B cell (primary cell): ENCODE measurements around the gene CDKN3. TPM values are rescaled to one million over a fixed set of nuclear protein-coding genes. Genes with fewer than 3 reads are reported as not detected.

Experiments
- ATAC-seq: fragments of 200-7000 bp; cut with Tn5 transposase; one replicate; pipeline ENCODE4 v1.10.0; 2021; ENCODE audit warnings: low read depth, mild to moderate bottlenecking, moderate number of reproducible peaks, moderate library complexity
- CTCF ChIA-PET: fragments of 350-600 bp; sonication (Branson Sonifier 250); formaldehyde crosslinking; loops from one replicate; lab custom pipeline; 2021; ENCODE audit warnings: antibody characterized with exemption, inconsistent platforms; lab: Charles Lee
- POLR2A ChIA-PET: fragments of 350-600 bp; sonication (Branson Sonifier 250); formaldehyde crosslinking; loops from one replicate; lab custom pipeline; 2021; ENCODE audit warnings: antibody characterized with exemption; lab: Charles Lee
- DNase-seq: peaks from one replicate; pipeline ENCODE4 v3.0.0; 2013
- H2AFZ ChIP-seq: 2 replicates; pipeline ENCODE4 v1.6.1; 2012; ENCODE audit warnings: mild to moderate bottlenecking, low read depth, low read length; ENCODE audit not compliant: insufficient read depth, poor library complexity, severe bottlenecking
- H3K27ac ChIP-seq, 2 donors: 1 replicate in 1 of 2; 2 replicates in 1 of 2; pipeline ENCODE4 v1.5.1; 2012 to 2013; ENCODE audit warnings: low read length in 2 of 2, mild to moderate bottlenecking in 2 of 2, moderate library complexity in 1 of 2
- H3K27me3 ChIP-seq, 4 experiments: fragments of 200-600 bp in 1 of 4; sonication (generic) in 1 of 4; replicated peaks in 1 of 4; 1 replicate in 2 of 4; 2 replicates in 2 of 4; pipeline versions ENCODE4 v1.6.1 to v1.7.0; 2013 to 2016; ENCODE audit warnings: low read length in 3 of 4, mild to moderate bottlenecking in 2 of 4, mixed read lengths in 1 of 4, moderate library complexity in 1 of 4; ENCODE audit not compliant: insufficient read depth in 4 of 4, control insufficient read depth in 3 of 4; ENCODE audit errors: control extremely low read depth in 1 of 4
- H3K36me3 ChIP-seq, 2 experiments: replicated peaks in 1 of 2; 1 replicate in 1 of 2; 2 replicates in 1 of 2; pipeline versions ENCODE4 v1.6.1 to v1.7.1; 2013; ENCODE audit warnings: low read length in 1 of 2; ENCODE audit not compliant: insufficient read depth in 2 of 2, control insufficient read depth in 1 of 2; ENCODE audit errors: control extremely low read depth in 1 of 2, extremely low read depth in 1 of 2
- H3K4me1 ChIP-seq, 2 donors: fragments of 200-600 bp in 1 of 2; sonication (generic) in 1 of 2; 1 replicate in 1 of 2; 2 replicates in 1 of 2; pipeline versions ENCODE4 v1.5.1 to v1.6.1; 2013 to 2017; ENCODE audit warnings: low read length in 2 of 2; ENCODE audit not compliant: control insufficient read depth in 2 of 2, insufficient read depth in 2 of 2
- H3K4me2 ChIP-seq: replicated peaks from 2 replicates; pipeline ENCODE3; 2012; ENCODE audit warnings: mild to moderate bottlenecking, low read depth, low read length; ENCODE audit not compliant: poor library complexity, severe bottlenecking
- H3K4me3 ChIP-seq, 5 experiments: fragments of 200-600 bp in 1 of 5; sonication (generic) in 1 of 5; 1 replicate in 3 of 5; 2 replicates in 2 of 5; pipeline versions ENCODE4 v1.5.1 to v1.7.0; 2011 to 2016; ENCODE audit warnings: low read length in 4 of 5, mild to moderate bottlenecking in 4 of 5, low read depth in 2 of 5, control low read depth in 1 of 5, moderate library complexity in 1 of 5; ENCODE audit not compliant: insufficient read depth in 1 of 5; ENCODE audit errors: control extremely low read depth in 1 of 5, extremely low read depth in 1 of 5
- H3K79me2 ChIP-seq: fragments of 200-600 bp; sonication (generic); one replicate; pipeline ENCODE4 v1.6.0; 2016; ENCODE audit warnings: low read length; ENCODE audit not compliant: control insufficient read depth, insufficient read depth
- H3K9ac ChIP-seq: fragments of 200-600 bp; sonication (generic); 2 replicates; pipeline ENCODE4 v1.6.1; 2017; ENCODE audit warnings: mild to moderate bottlenecking, low read length, moderate library complexity
- H3K9me3 ChIP-seq, 3 donors: one replicate each; pipeline versions ENCODE4 v1.6.1 to v1.7.1; 2013; ENCODE audit warnings: low read length in 2 of 3; ENCODE audit not compliant: control insufficient read depth in 2 of 3, insufficient read depth in 1 of 3; ENCODE audit errors: control extremely low read depth in 1 of 3
- H4K20me1 ChIP-seq: 2 replicates; pipeline ENCODE4 v1.6.0; 2012; ENCODE audit warnings: mild to moderate bottlenecking, low read length; ENCODE audit not compliant: insufficient read depth, control insufficient read depth, poor library complexity, severe bottlenecking
- H3K27ac Mint-ChIP-seq: one replicate; pipeline ENCODE4 v1.8.0; 2021; ENCODE audit warnings: mixed read lengths
- H3K27me3 Mint-ChIP-seq: one replicate; pipeline ENCODE4 v1.8.0; 2021; ENCODE audit warnings: mixed read lengths
- H3K4me1 Mint-ChIP-seq: one replicate; pipeline ENCODE4 v1.8.0; 2021; ENCODE audit warnings: mixed read lengths
- H3K4me3 Mint-ChIP-seq: one replicate; pipeline ENCODE4 v1.8.0; 2021; ENCODE audit warnings: mixed read lengths
- H3K9me3 Mint-ChIP-seq: one replicate; pipeline ENCODE4 v1.8.0; 2022; ENCODE audit warnings: mixed read lengths; ENCODE audit not compliant: insufficient read depth
- CTCF ChIP-seq: fragments of 200-600 bp; IDR thresholded peaks from one replicate; pipeline ENCODE4 v1.8.0; 2022; ENCODE audit warnings: antibody characterized with exemption, mild to moderate bottlenecking
- EZH2 ChIP-seq: IDR thresholded peaks from 2 replicates; pipeline ENCODE4 v1.6.1; 2012; ENCODE audit warnings: borderline replicate concordance, low read depth, mild to moderate bottlenecking, moderate library complexity, low read length; ENCODE audit not compliant: insufficient read depth, poor library complexity, severe bottlenecking
- WGBS: methylation state at CpG from one replicate; pipeline ENCODE4 v1.1.5; 2013; ENCODE audit warnings: missing lambda C conversion rate; ENCODE audit not compliant: insufficient coverage; 5-methylcytosine and 5-hydroxymethylcytosine counted together
- intact Hi-C: fragments of 100-400 bp; cut with micrococcal nuclease; formaldehyde crosslinking; loops from one replicate; pipeline ENCODE4 v1.10.0; 2022
- polyA plus RNA-seq: library from polyadenylated mRNA; depleted of rRNA; stranded (reverse); fragments of >200 nt; gene quantifications from 2 replicates; pipeline ENCODE4 v1.2.3, GENCODE V29; 2012
- total RNA-seq, 2 donors: library from RNA; stranded (reverse); fragments of 120-200 nt in 1 of 2; gene quantifications; 1 replicate in 1 of 2; 2 replicates in 1 of 2; pipeline versions ENCODE4 v1.2.3 to v1.2.4, GENCODE V29; 2013 to 2022

The CDKN3 gene
- total and polyA plus RNA-seq, 2 donors (not counting 1 experiment from before 2014, with no cell fraction given): 0.42 to 1.0 TPM

- TF ChIP-seq CTCF (no peak), EZH2 (no peak)
- Histone ChIP-seq H3K4me1 (no peaks in the 10 kb centered on the region), H3K36me3 (no peaks in the 10 kb centered on the region), H2AFZ (no peak overlapping the region), H3K9me3 (peaks cover 0 to 9% (median 0%) of the 10 kb centered on the region in 3 donors), H3K4me3 (no peak overlapping the region), H4K20me1 (no peaks in the 10 kb centered on the region), H3K4me2 (no peak overlapping the region), H3K9ac (no peak overlapping the region), H3K27me3 (peaks cover 0 to 9% (median 0%) of the 10 kb centered on the region in 4 experiments), H3K27ac (no peak overlapping the region), H3K79me2 (no peaks in the 10 kb centered on the region)
- no peak for DNase-seq
- ChIA-PET POLR2A (no interaction called here), CTCF (interaction anchor here (1.1 kb wide), 1 partner anchor 297 kb away, joined by 5 read pairs; no protein-coding TSS in a partner anchor)
- no peak overlapping the region for H3K27ac Mint-ChIP-seq
- H3K27me3 Mint-ChIP-seq: peaks cover 26% of the 10 kb centered on the region
- H3K4me3 Mint-ChIP-seq: no peak overlapping the region
- no peak for ATAC-seq
- intact Hi-C loops: no loop called here
- no peaks in the 10 kb centered on the region for H3K4me1 Mint-ChIP-seq
- peaks cover 5% of the 10 kb centered on the region for H3K9me3 Mint-ChIP-seq
- 91% methylated on average over 6 of the region's 6 CpGs for WGBS
These were observed 43.5 kb upstream of the CDKN3 start for GRCh38 chr14:54353266-54353665.

DNA sequence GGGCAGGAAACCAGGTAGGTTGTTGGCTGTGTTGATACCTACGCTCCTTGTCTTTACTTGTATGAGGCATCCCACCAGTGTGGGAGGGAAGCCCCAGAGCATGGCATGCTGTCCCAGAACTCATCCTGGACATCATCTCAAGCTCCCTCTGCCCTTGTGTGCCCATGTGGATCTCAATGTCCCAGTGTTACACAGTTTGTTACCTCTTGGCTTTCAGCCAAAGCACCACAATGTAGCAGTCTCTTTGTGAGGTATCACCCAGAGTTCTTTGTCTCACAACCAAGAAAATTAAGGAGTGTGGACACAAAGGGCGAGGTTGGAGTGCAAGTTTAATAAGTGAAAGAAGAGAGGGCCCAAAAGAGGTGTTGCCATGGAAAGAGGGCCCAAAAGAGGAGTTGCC lies 43.1 kb upstream of the CDKN3 start:
- intact Hi-C loops: no loop called here

More for the DNA sequence above, 43.1 kb upstream of the CDKN3 start:
- no peak overlapping the region for H3K9ac ChIP-seq
- ChIA-PET CTCF (interaction anchor here (1.1 kb wide), 1 partner anchor 298 kb away, joined by 5 read pairs; no protein-coding TSS in a partner anchor), POLR2A (no interaction called here)
- no peaks in the 10 kb centered on the region for H3K4me1 ChIP-seq
- H3K36me3 ChIP-seq: no peaks in the 10 kb centered on the region
- Mint-ChIP-seq H3K9me3 (peaks cover 5% of the 10 kb centered on the region), H3K27me3 (peaks cover 25% of the 10 kb centered on the region), H3K4me1 (no peaks in the 10 kb centered on the region), H3K4me3 (no peak overlapping the region), H3K27ac (no peak overlapping the region)
- no peak overlapping the region for H2AFZ ChIP-seq
- WGBS: 90% methylated on average over 1 of the region's 2 CpGs
- no peaks in the 10 kb centered on the region for H3K79me2 ChIP-seq
- no peak for DNase-seq
- peaks cover 0 to 6% (median 0%) of the 10 kb centered on the region in 4 experiments for H3K27me3 ChIP-seq
- H3K27ac ChIP-seq: no peak overlapping the region
- H3K4me2 ChIP-seq: no peak overlapping the region
- ATAC-seq: no peak
- H4K20me1 ChIP-seq: no peaks in the 10 kb centered on the region
- H3K4me3 ChIP-seq: no peak overlapping the region
- TF ChIP-seq CTCF (no peak), EZH2 (no peak)
- peaks cover 0 to 9% (median 0%) of the 10 kb centered on the region in 3 donors for H3K9me3 ChIP-seq
